A673 (cell line): Measurements from ENCODE around the gene HDDC2.

Source experiments
- CTCF ChIP-seq: fragments of 300-800, 200-600 bp; sonication (generic); conservative IDR thresholded peaks from 2 replicates; pipeline ENCODE4 v1.5.1; 2017; ENCODE audit warnings: low read depth, mild to moderate bottlenecking, antibody characterized with exemption, low read length, moderate library complexity, mixed read lengths
- EZH2 ChIP-seq: fragments of 200-600 bp; sonication (generic); IDR thresholded peaks from 2 replicates; pipeline ENCODE4 v1.6.1; 2017; ENCODE audit warnings: borderline replicate concordance, low read depth, mild to moderate bottlenecking, mixed read lengths, antibody characterized with exemption, low read length; ENCODE audit not compliant: poor library complexity, severe bottlenecking

- no peak for TF ChIP-seq CTCF
- no peak for TF ChIP-seq EZH2
Observed at GRCh38 chr6:125274935-125275334, 26.8 kb downstream of the HDDC2 start.
